ENCODE data around the gene HNRNPF.
A peak's percentile ranks its signal among the peaks of the same experiment; 100 is the strongest.

Gene HNRNPF

GRCh38 chr10:43410345-43410744, 1.4 kb upstream of the HNRNPF start:
- ChIA-PET POLR2A (interaction anchor here (0.6 to 1.5 kb wide), 2 partner anchors 8 to 10 kb away, joined by 3 read pairs; no protein-coding TSS in a partner anchor), CTCF (interaction anchor here (0.7 to 1.5 kb wide), 2 partner anchors 8 to 11 kb away, joined by 3 read pairs; no protein-coding TSS in a partner anchor)
- no peak for DNase-seq (ENCODE audit: low read depth, low spot score)
- TF ChIP-seq CTCF (IDR thresholded peaks at IDR 0.05; ENCODE audit: insufficient read depth, low read length, missing control alignments), result no peak
- no peak overlapping the region for H3K4me3 ChIP-seq (ENCODE audit: low read depth, low read length)

GRCh38 chr10:43409385-43410109, 561 bp upstream of the HNRNPF start:
- CTCF ChIA-PET, result interaction anchor here (0.7 to 1.5 kb wide), 2 partner anchors 9 to 10 kb away, joined by 3 read pairs; no protein-coding TSS in a partner anchor
- DNase-seq (ENCODE audit: low read depth, low spot score), result no peak

GRCh38 chr10:43408331-43408709, 666 bp downstream of the HNRNPF start:
- ChIA-PET CTCF (interaction anchor here (1.0 kb wide), 1 partner anchor 14 kb away, joined by 3 read pairs; no protein-coding TSS in a partner anchor), POLR2A (interaction anchor here (1.8 kb wide), 1 partner anchor 12 kb away, joined by 8 read pairs; no protein-coding TSS in a partner anchor)
- no peak for DNase-seq (ENCODE audit: low read depth, low spot score)
- no peak for TF ChIP-seq CTCF (IDR thresholded peaks at IDR 0.05; ENCODE audit: insufficient read depth, low read length, missing control alignments)
- peak overlapping the region; percentile 83 for H3K4me3 ChIP-seq (ENCODE audit: low read depth, low read length)

More at GRCh38 chr10:43409385-43410109, 561 bp upstream of the HNRNPF start:
- no peak for TF ChIP-seq CTCF (IDR thresholded peaks at IDR 0.05; ENCODE audit: insufficient read depth, low read length, missing control alignments)
- H3K4me3 ChIP-seq (ENCODE audit: low read depth, low read length), result peak overlapping the region; percentile 72
- POLR2A ChIA-PET, result interaction anchor here (0.6 to 1.0 kb wide), 4 partner anchors 9 to 44 kb away, joined by 3 to 4 read pairs (median 3); no protein-coding TSS in a partner anchor

- no peak for DNase-seq (ENCODE audit: low read depth, low spot score)
- ChIA-PET POLR2A (interaction anchor here (0.6 to 1.8 kb wide), 4 partner anchors 12 to 147 kb away, joined by 3 to 15 read pairs (median 7); partner anchors contain the start of gene ZNF487), CTCF (interaction anchor here (1.0 kb wide), 2 partner anchors 12 to 13 kb away, joined by 3 read pairs; no protein-coding TSS in a partner anchor)
- TF ChIP-seq CTCF (IDR thresholded peaks at IDR 0.05; ENCODE audit: insufficient read depth, low read length, missing control alignments), result peak; percentile 63
- H3K4me3 ChIP-seq (ENCODE audit: low read depth, low read length), result peak overlapping the region; percentile 83
These were observed 1.2 kb downstream of the HNRNPF start for GRCh38 chr10:43407576-43408330.

GRCh38 chr10:43407148-43407575, 1.8 kb downstream of the HNRNPF start:
- H3K4me3 ChIP-seq (ENCODE audit: low read depth, low read length), result peak overlapping the region; percentile 83
- ChIA-PET CTCF (interaction anchor here (1.0 kb wide), 2 partner anchors 13 kb away, joined by 3 read pairs; no protein-coding TSS in a partner anchor), POLR2A (interaction anchor here (1.4 to 1.8 kb wide), 2 partner anchors 11 to 14 kb away, joined by 8 to 15 read pairs; no protein-coding TSS in a partner anchor)
- no peak for TF ChIP-seq CTCF (IDR thresholded peaks at IDR 0.05; ENCODE audit: insufficient read depth, low read length, missing control alignments)
- no peak for DNase-seq (ENCODE audit: low read depth, low spot score)
